Epithelial cell of esophagus (primary cell): ENCODE results near the gene TRPM3.
A peak's percentile ranks its signal among the peaks of the same experiment; 100 is the strongest.

Experiments
- DNase-seq: peaks from one replicate; pipeline ENCODE4 v3.0.0; 2010; ENCODE audit warnings: low read depth
- H3K4me3 ChIP-seq: 2 replicates; pipeline ENCODE4 v1.5.1; 2011; ENCODE audit warnings: mild to moderate bottlenecking, low read length, control low read depth
- CTCF ChIP-seq: IDR thresholded peaks from 2 replicates; pipeline ENCODE4 v1.5.1; 2011; ENCODE audit warnings: low read depth, mild to moderate bottlenecking, low read length, control low read depth, inconsistent platforms; ENCODE audit not compliant: insufficient read depth; ENCODE audit errors: missing control alignments

TRPM3 gene

GRCh38 chr9:71052287-71052686, 69.1 kb downstream of the TRPM3 start:
- TF ChIP-seq CTCF, result no peak
- DNase-seq, result no peak
- H3K4me3 ChIP-seq, result no peak overlapping the region

GRCh38 chr9:71048280-71048679, 73.1 kb downstream of the TRPM3 start:
- H3K4me3 ChIP-seq, result no peak overlapping the region
- DNase-seq, result no peak
- TF ChIP-seq CTCF, result no peak

- TF ChIP-seq CTCF, result no peak
- DNase-seq, result no peak
- no peak overlapping the region for H3K4me3 ChIP-seq
These were observed 78.9 kb downstream of the TRPM3 start for GRCh38 chr9:71042448-71042990.

GRCh38 chr9:71037521-71037920, 83.9 kb downstream of the TRPM3 start:
- no peak for TF ChIP-seq CTCF
- H3K4me3 ChIP-seq, result no peak overlapping the region
- no peak for DNase-seq

- DNase-seq, result peak; percentile 51
- no peak for TF ChIP-seq CTCF
- H3K4me3 ChIP-seq, result no peak overlapping the region
These were observed 84.9 kb downstream of the TRPM3 start for GRCh38 chr9:71036501-71036900.

GRCh38 chr9:71032779-71033178, 88.6 kb downstream of the TRPM3 start:
- no peak for TF ChIP-seq CTCF
- H3K4me3 ChIP-seq, result no peak overlapping the region
- DNase-seq, result no peak

GRCh38 chr9:71025728-71026127, 95.7 kb downstream of the TRPM3 start:
- no peak for DNase-seq
- TF ChIP-seq CTCF, result no peak
- H3K4me3 ChIP-seq, result no peak overlapping the region
